Chondrocyte (in vitro differentiated cells): ENCODE measurements around the gene DIP2C. TPM values are rescaled to one million over a fixed set of nuclear protein-coding genes. Genes with fewer than 3 reads are reported as not detected.

Experiments
- DNase-seq: peaks from one replicate; pipeline ENCODE4 v3.0.0; 2021; ENCODE audit warnings: mixed read lengths, low spot score
- H3K27ac Mint-ChIP-seq: one replicate; pipeline ENCODE4 v1.8.0; 2021; ENCODE audit warnings: mild to moderate bottlenecking, moderate library complexity, mixed read lengths; ENCODE audit not compliant: unreplicated experiment
- H3K27me3 Mint-ChIP-seq: 2 replicates; pipeline ENCODE4 v1.8.0; 2021; ENCODE audit warnings: low read depth, mixed read lengths
- H3K36me3 Mint-ChIP-seq: 2 replicates; pipeline ENCODE4 v1.8.0; 2021; ENCODE audit warnings: low read depth, mixed read lengths
- H3K4me1 Mint-ChIP-seq: 2 replicates; pipeline ENCODE4 v1.8.0; 2021; ENCODE audit warnings: low read depth, mild to moderate bottlenecking, mixed read lengths
- H3K4me3 Mint-ChIP-seq: one replicate; pipeline ENCODE4 v1.8.0; 2021; ENCODE audit warnings: mild to moderate bottlenecking, moderate library complexity, mixed read lengths; ENCODE audit not compliant: unreplicated experiment
- H3K9me3 Mint-ChIP-seq: 2 replicates; pipeline ENCODE4 v1.8.0; 2021; ENCODE audit warnings: low read depth, mixed read lengths
- CTCF ChIP-seq: fragments of 200-600 bp; sonication (generic); IDR thresholded peaks from 2 replicates; pipeline ENCODE4 v1.5.0; 2021; ENCODE audit warnings: antibody characterized with exemption, mild to moderate bottlenecking, moderate library complexity
- total RNA-seq: library from RNA; stranded (reverse); gene quantifications from 3 replicates; pipeline ENCODE4 v1.2.1, GENCODE V29; 2021

The DIP2C gene
- total RNA-seq, 1 donor from 2014 or later: 47.9 TPM

- no peak for TF ChIP-seq CTCF
- Mint-ChIP-seq H3K4me3 (no peak overlapping the region), H3K27ac (no peak overlapping the region), H3K36me3 (no peaks in the 10 kb centered on the region), H3K4me1 (peaks cover 13% of the 10 kb centered on the region), H3K27me3 (peaks cover 19% of the 10 kb centered on the region), H3K9me3 (no peaks in the 10 kb centered on the region)
- peak; percentile 90 for DNase-seq
These were observed 5.9 kb upstream of the DIP2C start for GRCh38 chr10:695396-695795.

GRCh38 chr10:693506-693905 lies 4.0 kb upstream of the DIP2C start:
- Mint-ChIP-seq H3K36me3 (no peaks in the 10 kb centered on the region), H3K27me3 (peaks cover 6% of the 10 kb centered on the region), H3K9me3 (no peaks in the 10 kb centered on the region), H3K27ac (no peak overlapping the region), H3K4me1 (peaks cover 19% of the 10 kb centered on the region), H3K4me3 (no peak overlapping the region)
- no peak for TF ChIP-seq CTCF
- DNase-seq: no peak

GRCh38 chr10:692682-693351 lies 3.3 kb upstream of the DIP2C start:
- no peak overlapping the region for H3K27ac Mint-ChIP-seq
- peaks cover 3% of the 10 kb centered on the region for H3K27me3 Mint-ChIP-seq
- TF ChIP-seq CTCF: no peak
- H3K9me3 Mint-ChIP-seq: no peaks in the 10 kb centered on the region
- no peak overlapping the region for H3K4me3 Mint-ChIP-seq
- peaks cover 26% of the 10 kb centered on the region for H3K4me1 Mint-ChIP-seq
- no peaks in the 10 kb centered on the region for H3K36me3 Mint-ChIP-seq
- peak; percentile 41 for DNase-seq

GRCh38 chr10:691216-691615 lies 1.7 kb upstream of the DIP2C start:
- TF ChIP-seq CTCF: no peak
- H3K27ac Mint-ChIP-seq: peak overlapping the region; percentile 42
- H3K36me3 Mint-ChIP-seq: no peaks in the 10 kb centered on the region
- H3K4me1 Mint-ChIP-seq: peaks cover 42% of the 10 kb centered on the region
- H3K27me3 Mint-ChIP-seq: no peaks in the 10 kb centered on the region
- no peaks in the 10 kb centered on the region for H3K9me3 Mint-ChIP-seq
- H3K4me3 Mint-ChIP-seq: no peak overlapping the region
- DNase-seq: peak; percentile 37

- no peaks in the 10 kb centered on the region for H3K36me3 Mint-ChIP-seq
- no peaks in the 10 kb centered on the region for H3K27me3 Mint-ChIP-seq
- H3K4me3 Mint-ChIP-seq: peak overlapping the region; percentile 77
- TF ChIP-seq CTCF: no peak
- no peaks in the 10 kb centered on the region for H3K9me3 Mint-ChIP-seq
- H3K4me1 Mint-ChIP-seq: peaks cover 44% of the 10 kb centered on the region
- DNase-seq: peak; percentile 86
- peak overlapping the region; percentile 91 for H3K27ac Mint-ChIP-seq
These were observed 1.1 kb upstream of the DIP2C start for GRCh38 chr10:690372-691161.
